Liver (tissue), 3 donors: Measurements from ENCODE around the gene LSM7.

ENCODE experiments used
- EGR1 ChIP-seq, 2 donors: IDR thresholded peaks; 2 replicates each; pipeline ENCODE4 v1.6.1; 2016 to 2018; ENCODE audit warnings: antibody characterized with exemption in 2 of 2, low read depth in 2 of 2
- GABPA ChIP-seq, 2 donors: IDR thresholded peaks in 1 of 2; conservative IDR thresholded peaks in 1 of 2; 2 replicates each; pipeline ENCODE4 v1.6.1; 2016; ENCODE audit warnings: antibody characterized with exemption in 2 of 2, mild to moderate bottlenecking in 1 of 2, moderate library complexity in 1 of 2
- MAX ChIP-seq: IDR thresholded peaks from 2 replicates; pipeline ENCODE4 v1.6.1; 2016; ENCODE audit warnings: antibody characterized with exemption
- TF ChIP-seq, protein P1 (sequence below): fragments of 150-350 bp; IDR thresholded peaks from 2 replicates; pipeline ENCODE4 v1.5.1; 2017; ENCODE audit warnings: improper control_type of control experiment, low read depth, low read length; ENCODE audit not compliant: missing input control
- donor health status: healthy.
- donor health status: healthy.

- TF ChIP-seq, protein P1, sequence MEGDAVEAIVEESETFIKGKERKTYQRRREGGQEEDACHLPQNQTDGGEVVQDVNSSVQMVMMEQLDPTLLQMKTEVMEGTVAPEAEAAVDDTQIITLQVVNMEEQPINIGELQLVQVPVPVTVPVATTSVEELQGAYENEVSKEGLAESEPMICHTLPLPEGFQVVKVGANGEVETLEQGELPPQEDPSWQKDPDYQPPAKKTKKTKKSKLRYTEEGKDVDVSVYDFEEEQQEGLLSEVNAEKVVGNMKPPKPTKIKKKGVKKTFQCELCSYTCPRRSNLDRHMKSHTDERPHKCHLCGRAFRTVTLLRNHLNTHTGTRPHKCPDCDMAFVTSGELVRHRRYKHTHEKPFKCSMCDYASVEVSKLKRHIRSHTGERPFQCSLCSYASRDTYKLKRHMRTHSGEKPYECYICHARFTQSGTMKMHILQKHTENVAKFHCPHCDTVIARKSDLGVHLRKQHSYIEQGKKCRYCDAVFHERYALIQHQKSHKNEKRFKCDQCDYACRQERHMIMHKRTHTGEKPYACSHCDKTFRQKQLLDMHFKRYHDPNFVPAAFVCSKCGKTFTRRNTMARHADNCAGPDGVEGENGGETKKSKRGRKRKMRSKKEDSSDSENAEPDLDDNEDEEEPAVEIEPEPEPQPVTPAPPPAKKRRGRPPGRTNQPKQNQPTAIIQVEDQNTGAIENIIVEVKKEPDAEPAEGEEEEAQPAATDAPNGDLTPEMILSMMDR: no peak
- no peak for TF ChIP-seq EGR1 (IDR thresholded peaks at IDR 0.05; ENCODE audit: low read depth in 2 of 2)
- TF ChIP-seq GABPA (IDR thresholded peaks at IDR 0.05 in 1 of 2, conservative IDR thresholded peaks at IDR 0.05 in 1 of 2): no peak
- no peak for TF ChIP-seq MAX
Measured at GRCh38 chr19:2334426-2334825, 6.0 kb upstream of the LSM7 start.
